DND-41 (cell line): ENCODE results near the gene CEMIP.

Source experiments
- ATAC-seq: fragments of 200-7000 bp; cut with Tn5 transposase; 3 replicates; pipeline ENCODE4 v1.9.1; 2021; ENCODE audit warnings: low read depth; ENCODE audit not compliant: insufficient read depth
- DNase-seq: peaks from one replicate; pipeline ENCODE4 v3.0.0-alpha.2; 2020
- H2AFZ ChIP-seq: 2 replicates; pipeline ENCODE4 v1.6.0; 2012; ENCODE audit warnings: low read depth, low read length
- H3K27ac ChIP-seq: 2 replicates; pipeline ENCODE4 v1.5.1; 2012; ENCODE audit warnings: low read length, inconsistent platforms
- H3K27me3 ChIP-seq: fragments of 200-600 bp; sonication (generic); 2 replicates; pipeline ENCODE4 v1.6.0; 2012; ENCODE audit warnings: low read length, mild to moderate bottlenecking, inconsistent platforms; ENCODE audit not compliant: insufficient read depth, poor library complexity
- H3K36me3 ChIP-seq: 2 replicates; pipeline ENCODE4 v1.5.1; 2012; ENCODE audit warnings: low read length, inconsistent platforms; ENCODE audit not compliant: insufficient read depth
- H3K4me1 ChIP-seq: 2 replicates; pipeline ENCODE4 v1.5.1; 2012; ENCODE audit warnings: mild to moderate bottlenecking, low read length; ENCODE audit not compliant: insufficient read depth
- H3K4me2 ChIP-seq: 2 replicates; pipeline ENCODE4 v1.6.0; 2012; ENCODE audit warnings: mild to moderate bottlenecking, moderate library complexity, low read length, inconsistent platforms; ENCODE audit not compliant: insufficient read depth
- H3K4me3 ChIP-seq, 2 experiments: fragments of 200-600 bp in 1 of 2; shearing (Covaris generic) in 1 of 2; 2 replicates each; pipeline ENCODE4 v1.5.1; 2012 to 2016; ENCODE audit warnings: inconsistent platforms in 2 of 2, low read length in 2 of 2, mild to moderate bottlenecking in 2 of 2, low read depth in 1 of 2, moderate library complexity in 1 of 2
- H3K79me2 ChIP-seq: 2 replicates; pipeline ENCODE4 v1.6.0; 2012; ENCODE audit warnings: low read length, inconsistent platforms; ENCODE audit not compliant: insufficient read depth
- H3K9ac ChIP-seq: 2 replicates; pipeline ENCODE4 v1.6.0; 2012; ENCODE audit warnings: low read depth, mild to moderate bottlenecking, inconsistent platforms, low read length, moderate library complexity
- H3K9me3 ChIP-seq: 2 replicates; pipeline ENCODE4 v1.5.1; 2012; ENCODE audit warnings: low read length, moderate library complexity, mild to moderate bottlenecking, inconsistent platforms; ENCODE audit not compliant: insufficient read depth, severe bottlenecking
- H4K20me1 ChIP-seq: 2 replicates; pipeline ENCODE4 v1.6.0; 2012; ENCODE audit warnings: low read length; ENCODE audit not compliant: insufficient read depth
- CTCF ChIP-seq: IDR thresholded peaks from 2 replicates; pipeline ENCODE4 v1.5.1; 2012; ENCODE audit warnings: borderline replicate concordance, low read length, moderate library complexity, mild to moderate bottlenecking; ENCODE audit not compliant: poor library complexity, severe bottlenecking; ENCODE audit errors: extremely low read depth
- EZH2 ChIP-seq: IDR thresholded peaks from 3 replicates; pipeline ENCODE4 v1.6.1; 2012; ENCODE audit warnings: borderline replicate concordance, low read depth, mild to moderate bottlenecking, moderate library complexity, low read length, inconsistent platforms; ENCODE audit not compliant: severe bottlenecking

The CEMIP gene

GRCh38 chr15:80939216-80939615, 160.0 kb downstream of the CEMIP start:
- H3K4me2 ChIP-seq = no peak overlapping the region
- H3K9ac ChIP-seq = no peak overlapping the region
- no peak for TF ChIP-seq EZH2
- no peak for TF ChIP-seq CTCF
- no peak overlapping the region for H3K4me3 ChIP-seq
- H3K79me2 ChIP-seq = no peaks in the 10 kb centered on the region
- H3K27ac ChIP-seq = no peak overlapping the region
- no peaks in the 10 kb centered on the region for H3K9me3 ChIP-seq
- no peak overlapping the region for H2AFZ ChIP-seq
- no peaks in the 10 kb centered on the region for H4K20me1 ChIP-seq
- peaks cover 3% of the 10 kb centered on the region; the same call in 1 of the 2 replicates for H3K36me3 ChIP-seq
- no peaks in the 10 kb centered on the region for H3K27me3 ChIP-seq
- H3K4me1 ChIP-seq = no peaks in the 10 kb centered on the region
- ATAC-seq (no peak), DNase-seq (no peak)

- H3K4me3 ChIP-seq = no peak overlapping the region
- no peak overlapping the region for H2AFZ ChIP-seq
- peaks cover 3% of the 10 kb centered on the region; the same call in 1 of the 2 replicates for H3K36me3 ChIP-seq
- ATAC-seq (no peak), DNase-seq (no peak)
- no peak overlapping the region for H3K4me2 ChIP-seq
- TF ChIP-seq EZH2 (no peak), CTCF (no peak)
- no peaks in the 10 kb centered on the region for H3K9me3 ChIP-seq
- H3K79me2 ChIP-seq = no peaks in the 10 kb centered on the region
- H3K4me1 ChIP-seq = no peaks in the 10 kb centered on the region
- H3K27ac ChIP-seq = no peak overlapping the region
- H3K27me3 ChIP-seq = no peaks in the 10 kb centered on the region
- H4K20me1 ChIP-seq = no peaks in the 10 kb centered on the region
- H3K9ac ChIP-seq = no peak overlapping the region
These were observed 161.2 kb downstream of the CEMIP start for GRCh38 chr15:80940331-80940730.

- H3K4me1 ChIP-seq = no peaks in the 10 kb centered on the region
- DNase-seq = no peak
- no peaks in the 10 kb centered on the region for H4K20me1 ChIP-seq
- no peak for TF ChIP-seq CTCF
- no peak for TF ChIP-seq EZH2
- H3K27ac ChIP-seq = no peak overlapping the region
- no peak overlapping the region for H3K9ac ChIP-seq
- H3K27me3 ChIP-seq = no peaks in the 10 kb centered on the region
- H2AFZ ChIP-seq = no peak overlapping the region
- ATAC-seq = no peak
- no peaks in the 10 kb centered on the region for H3K9me3 ChIP-seq
- peaks cover 3% of the 10 kb centered on the region; the same call in 1 of the 2 replicates for H3K36me3 ChIP-seq
- no peak overlapping the region for H3K4me2 ChIP-seq
- no peaks in the 10 kb centered on the region for H3K79me2 ChIP-seq
- no peak overlapping the region for H3K4me3 ChIP-seq
These were observed 161.7 kb downstream of the CEMIP start for GRCh38 chr15:80940851-80941250.

- peaks cover 5% of the 10 kb centered on the region; the same call in 1 of the 2 replicates for H3K36me3 ChIP-seq
- ATAC-seq (no peak), DNase-seq (no peak)
- no peak overlapping the region for H2AFZ ChIP-seq
- H4K20me1 ChIP-seq = no peaks in the 10 kb centered on the region
- no peak overlapping the region for H3K27ac ChIP-seq
- H3K27me3 ChIP-seq = no peaks in the 10 kb centered on the region
- no peaks in the 10 kb centered on the region for H3K79me2 ChIP-seq
- H3K4me2 ChIP-seq = no peak overlapping the region
- H3K9me3 ChIP-seq = no peaks in the 10 kb centered on the region
- no peak overlapping the region for H3K4me3 ChIP-seq
- TF ChIP-seq EZH2 (no peak), CTCF (no peak)
- H3K9ac ChIP-seq = no peak overlapping the region
- H3K4me1 ChIP-seq = no peaks in the 10 kb centered on the region
These were observed 163.1 kb downstream of the CEMIP start for GRCh38 chr15:80942266-80942665.
